ENCODE measurements around the gene VWA3B.
"Not testable (repeated sequence)": the region's sequence is repeated elsewhere in the genome, so short reads cannot be mapped to it uniquely, and the experiment has no call there.

Gene VWA3B

GRCh38 chr2:98090951-98091350 is 4.0 kb downstream of the VWA3B start:
- no peaks in the 10 kb centered on the region for H3K9me3 ChIP-seq (ENCODE audit: insufficient read depth, low read depth, low read length)
- 0 out of 2 replicates have a peak, but pooled peaks cover 2% of the 10 kb centered on the region for H3K4me1 ChIP-seq (ENCODE audit: insufficient read depth, low read length)
- H3K27ac ChIP-seq (ENCODE audit: low read length) = no peak overlapping the region

GRCh38 chr2:98091738-98092137 is 4.8 kb downstream of the VWA3B start:
- H3K27ac ChIP-seq (ENCODE audit: low read length) = no peak overlapping the region
- H3K9me3 ChIP-seq (ENCODE audit: insufficient read depth, low read depth, low read length) = no peaks in the 10 kb centered on the region
- no peaks in the 10 kb centered on the region for H3K36me3 ChIP-seq (ENCODE audit: insufficient read depth, low read depth, low read length)
- H3K4me1 ChIP-seq (ENCODE audit: insufficient read depth, low read length) = 0 out of 2 replicates have a peak, but pooled peaks cover 2% of the 10 kb centered on the region
- H3K4me3 ChIP-seq (ENCODE audit: low read length) = no peak overlapping the region
- H3K9ac ChIP-seq (ENCODE audit: low read depth, low read length) = no peak overlapping the region
- peaks cover 24% of the 10 kb centered on the region for H3K27me3 ChIP-seq (ENCODE audit: insufficient read depth, low read length)

More at GRCh38 chr2:98090951-98091350, 4.0 kb downstream of the VWA3B start:
- no peak overlapping the region for H3K9ac ChIP-seq (ENCODE audit: low read depth, low read length)
- H3K27me3 ChIP-seq (ENCODE audit: insufficient read depth, low read length) = peaks cover 32% of the 10 kb centered on the region
- no peaks in the 10 kb centered on the region for H3K36me3 ChIP-seq (ENCODE audit: insufficient read depth, low read depth, low read length)
- H3K4me3 ChIP-seq (ENCODE audit: low read length) = no peak overlapping the region

GRCh38 chr2:98093146-98093545 is 6.2 kb downstream of the VWA3B start:
- Histone ChIP-seq H3K27me3 (ENCODE audit: insufficient read depth, low read length) (peaks cover 11% of the 10 kb centered on the region), H3K9me3 (ENCODE audit: insufficient read depth, low read depth, low read length) (no peaks in the 10 kb centered on the region), H3K4me3 (ENCODE audit: low read length) (no peak overlapping the region), H3K36me3 (ENCODE audit: insufficient read depth, low read depth, low read length) (no peaks in the 10 kb centered on the region), H3K27ac (ENCODE audit: low read length) (no peak overlapping the region), H3K9ac (ENCODE audit: low read depth, low read length) (no peak overlapping the region), H3K4me1 (ENCODE audit: insufficient read depth, low read length) (no peaks in the 10 kb centered on the region)

GRCh38 chr2:98093611-98094010 is 6.6 kb downstream of the VWA3B start:
- Histone ChIP-seq H3K9ac (ENCODE audit: low read depth, low read length) (no peak overlapping the region), H3K4me1 (ENCODE audit: insufficient read depth, low read length) (no peaks in the 10 kb centered on the region), H3K27ac (ENCODE audit: low read length) (no peak overlapping the region), H3K27me3 (ENCODE audit: insufficient read depth, low read length) (peaks cover 6% of the 10 kb centered on the region; the same call in 1 of the 2 replicates), H3K36me3 (ENCODE audit: insufficient read depth, low read depth, low read length) (no peaks in the 10 kb centered on the region), H3K4me3 (ENCODE audit: low read length) (no peak overlapping the region), H3K9me3 (ENCODE audit: insufficient read depth, low read depth, low read length) (no peaks in the 10 kb centered on the region)

- Histone ChIP-seq H3K9me3 (ENCODE audit: insufficient read depth, low read depth, low read length) (no peaks in the 10 kb centered on the region; the same call in 1 of the 2 replicates), H3K27ac (ENCODE audit: low read length) (no peak overlapping the region), H3K4me1 (ENCODE audit: insufficient read depth, low read length) (no peaks in the 10 kb centered on the region), H3K4me3 (ENCODE audit: low read length) (no peak overlapping the region), H3K36me3 (ENCODE audit: insufficient read depth, low read depth, low read length) (no peaks in the 10 kb centered on the region), H3K9ac (ENCODE audit: low read depth, low read length) (no peak overlapping the region), H3K27me3 (ENCODE audit: insufficient read depth, low read length) (no peaks in the 10 kb centered on the region)
These were observed 13.2 kb downstream of the VWA3B start for GRCh38 chr2:98099939-98100743.

GRCh38 chr2:98102315-98102714 is 15.3 kb downstream of the VWA3B start:
- not testable (repeated sequence) for H3K27me3 ChIP-seq (ENCODE audit: insufficient read depth, low read length); H3K4me1 ChIP-seq (ENCODE audit: insufficient read depth, low read length); H3K36me3 ChIP-seq (ENCODE audit: insufficient read depth, low read depth, low read length); H3K9ac ChIP-seq (ENCODE audit: low read depth, low read length); H3K9me3 ChIP-seq (ENCODE audit: insufficient read depth, low read depth, low read length); H3K4me3 ChIP-seq (ENCODE audit: low read length); H3K27ac ChIP-seq (ENCODE audit: low read length)

GRCh38 chr2:98102878-98103277 is 15.9 kb downstream of the VWA3B start:
- Histone ChIP-seq H3K27ac (ENCODE audit: low read length) (no peak overlapping the region), H3K27me3 (ENCODE audit: insufficient read depth, low read length) (no peaks in the 10 kb centered on the region), H3K4me3 (ENCODE audit: low read length) (no peak overlapping the region), H3K4me1 (ENCODE audit: insufficient read depth, low read length) (no peaks in the 10 kb centered on the region), H3K9ac (ENCODE audit: low read depth, low read length) (no peak overlapping the region), H3K9me3 (ENCODE audit: insufficient read depth, low read depth, low read length) (no peaks in the 10 kb centered on the region; the same call in 1 of the 2 replicates), H3K36me3 (ENCODE audit: insufficient read depth, low read depth, low read length) (no peaks in the 10 kb centered on the region)

GRCh38 chr2:98108110-98108509 is 21.1 kb downstream of the VWA3B start:
- Histone ChIP-seq H3K27me3 (ENCODE audit: insufficient read depth, low read length) (no peaks in the 10 kb centered on the region), H3K36me3 (ENCODE audit: insufficient read depth, low read depth, low read length) (no peaks in the 10 kb centered on the region), H3K27ac (ENCODE audit: low read length) (no peak overlapping the region), H3K9me3 (ENCODE audit: insufficient read depth, low read depth, low read length) (no peaks in the 10 kb centered on the region; the same call in 1 of the 2 replicates), H3K9ac (ENCODE audit: low read depth, low read length) (no peak overlapping the region), H3K4me3 (ENCODE audit: low read length) (no peak overlapping the region), H3K4me1 (ENCODE audit: insufficient read depth, low read length) (no peaks in the 10 kb centered on the region)

GRCh38 chr2:98110741-98111140 is 23.8 kb downstream of the VWA3B start:
- Histone ChIP-seq H3K27ac (ENCODE audit: low read length) (no peak overlapping the region), H3K9ac (ENCODE audit: low read depth, low read length) (no peak overlapping the region), H3K9me3 (ENCODE audit: insufficient read depth, low read depth, low read length) (no peaks in the 10 kb centered on the region)

GRCh38 chr2:98114643-98115330 is 27.8 kb downstream of the VWA3B start:
- Histone ChIP-seq H3K4me1 (ENCODE audit: insufficient read depth, low read length) (no peaks in the 10 kb centered on the region), H3K4me3 (ENCODE audit: low read length) (no peak overlapping the region), H3K27ac (ENCODE audit: low read length) (no peak overlapping the region), H3K9me3 (ENCODE audit: insufficient read depth, low read depth, low read length) (no peaks in the 10 kb centered on the region; the same call in 1 of the 2 replicates), H3K9ac (ENCODE audit: low read depth, low read length) (no peak overlapping the region), H3K36me3 (ENCODE audit: insufficient read depth, low read depth, low read length) (no peaks in the 10 kb centered on the region), H3K27me3 (ENCODE audit: insufficient read depth, low read length) (no peaks in the 10 kb centered on the region)

More at GRCh38 chr2:98110741-98111140, 23.8 kb downstream of the VWA3B start:
- H3K4me1 ChIP-seq (ENCODE audit: insufficient read depth, low read length) = no peaks in the 10 kb centered on the region
- no peaks in the 10 kb centered on the region for H3K27me3 ChIP-seq (ENCODE audit: insufficient read depth, low read length)
- no peaks in the 10 kb centered on the region for H3K36me3 ChIP-seq (ENCODE audit: insufficient read depth, low read depth, low read length)
- H3K4me3 ChIP-seq (ENCODE audit: low read length) = no peak overlapping the region

GRCh38 chr2:98118161-98118560 is 31.2 kb downstream of the VWA3B start:
- Histone ChIP-seq H3K27ac (ENCODE audit: low read length) (no peak overlapping the region), H3K27me3 (ENCODE audit: insufficient read depth, low read length) (no peaks in the 10 kb centered on the region; the same call in 1 of the 2 replicates), H3K4me1 (ENCODE audit: insufficient read depth, low read length) (no peaks in the 10 kb centered on the region), H3K9me3 (ENCODE audit: insufficient read depth, low read depth, low read length) (no peaks in the 10 kb centered on the region; the same call in 1 of the 2 replicates), H3K9ac (ENCODE audit: low read depth, low read length) (no peak overlapping the region), H3K4me3 (ENCODE audit: low read length) (no peak overlapping the region), H3K36me3 (ENCODE audit: insufficient read depth, low read depth, low read length) (no peaks in the 10 kb centered on the region)

- H3K36me3 ChIP-seq (ENCODE audit: insufficient read depth, low read depth, low read length) = no peaks in the 10 kb centered on the region
- no peak overlapping the region for H3K9ac ChIP-seq (ENCODE audit: low read depth, low read length)
- H3K9me3 ChIP-seq (ENCODE audit: insufficient read depth, low read depth, low read length) = no peaks in the 10 kb centered on the region; the same call in 1 of the 2 replicates
- H3K27ac ChIP-seq (ENCODE audit: low read length) = no peak overlapping the region
- no peak overlapping the region for H3K4me3 ChIP-seq (ENCODE audit: low read length)
- peaks cover 7% of the 10 kb centered on the region; the same call in 1 of the 2 replicates for H3K27me3 ChIP-seq (ENCODE audit: insufficient read depth, low read length)
- no peaks in the 10 kb centered on the region for H3K4me1 ChIP-seq (ENCODE audit: insufficient read depth, low read length)
These were observed 31.9 kb downstream of the VWA3B start for GRCh38 chr2:98118852-98119251.
